Lung (tissue), 12 donors: ENCODE results near the gene TLK2. TPM values are rescaled to one million over a fixed set of nuclear protein-coding genes. Genes with fewer than 3 reads are reported as not detected.

Experiments used
- ATAC-seq: fragments of 200-7000 bp; cut with Tn5 transposase; one replicate; pipeline ENCODE4 v1.9.1; 2020; ENCODE audit warnings: moderate number of reproducible peaks; ENCODE audit not compliant: insufficient read depth, low FRiP score
- DNase-seq, 3 donors: peaks; one replicate each; pipeline ENCODE4 v3.0.0-alpha.2; 2013 to 2017
- H3K27ac ChIP-seq, 2 donors: one replicate each; pipeline ENCODE4 v1.5.1; 2013; ENCODE audit warnings: mild to moderate bottlenecking in 2 of 2, moderate library complexity in 2 of 2, control low read depth in 1 of 2, inconsistent platforms in 1 of 2, low read depth in 1 of 2, low read length in 1 of 2
- H3K27me3 ChIP-seq, 3 donors: one replicate each; pipeline ENCODE4 v1.5.1; 2013; ENCODE audit warnings: low read length in 2 of 3; ENCODE audit not compliant: control insufficient read depth in 3 of 3, insufficient read depth in 3 of 3
- H3K36me3 ChIP-seq, 4 donors: one replicate each; pipeline ENCODE4 v1.5.1; 2013; ENCODE audit warnings: low read length in 4 of 4, mild to moderate bottlenecking in 1 of 4, moderate library complexity in 1 of 4; ENCODE audit not compliant: control insufficient read depth in 4 of 4, insufficient read depth in 4 of 4
- H3K4me1 ChIP-seq, 5 donors: one replicate each; pipeline ENCODE4 v1.5.1; 2013; ENCODE audit warnings: low read length in 5 of 5, mild to moderate bottlenecking in 2 of 5, moderate library complexity in 1 of 5; ENCODE audit not compliant: control insufficient read depth in 5 of 5, insufficient read depth in 5 of 5
- H3K4me3 ChIP-seq: one replicate; pipeline ENCODE4 v1.5.1; 2013; ENCODE audit warnings: mild to moderate bottlenecking, control low read depth, moderate library complexity
- H3K9ac ChIP-seq, 2 donors: one replicate each; pipeline ENCODE4 v1.5.1; 2013; ENCODE audit warnings: low read length in 2 of 2, control low read depth in 1 of 2; ENCODE audit not compliant: insufficient read depth in 1 of 2
- H3K9me3 ChIP-seq, 4 donors: one replicate each; pipeline ENCODE4 v1.5.1; 2013; ENCODE audit warnings: low read length in 3 of 4, mild to moderate bottlenecking in 1 of 4, moderate library complexity in 1 of 4; ENCODE audit not compliant: control insufficient read depth in 4 of 4, insufficient read depth in 3 of 4
- CTCF ChIP-seq: IDR thresholded peaks from 2 replicates; pipeline ENCODE4 v1.5.1; 2012; ENCODE audit warnings: mild to moderate bottlenecking; ENCODE audit errors: control extremely low read depth, extremely low read depth
- WGBS, 2 donors: extraction: QIAGEN DNeasy Blood & Tissue Kit; methylation state at CpG; one replicate each; pipeline ENCODE4 v1.1.7; 2013; 5-methylcytosine and 5-hydroxymethylcytosine counted together
- polyA plus RNA-seq, 2 donors: library from polyadenylated mRNA; stranded (reverse); fragments of 200-250 nt; gene quantifications; one replicate each; pipeline ENCODE4 v1.2.1, GENCODE V29; 2013
- total RNA-seq, 2 donors: library from RNA; depleted of rRNA in 1 of 2; stranded (reverse); fragments of >200 nt in 1 of 2; gene quantifications; one replicate each; pipeline ENCODE4 v1.2.1, GENCODE V29; 2014 to 2021
- donor health status: control.
- donor health status: control.
- donor health status: Bipolar disorder and iron deficiency.
- donor health status: healthy.
- donor health status: DM: yes; HTN: yes; CAD: no.

The TLK2 gene
- total and polyA plus RNA-seq, 4 donors = 11.6 to 87.7 (median 26.0) TPM

GRCh38 chr17:62627219-62627903, 148.7 kb downstream of the TLK2 start, which contains the start of gene MRC2:
Gene MRC2 (plus strand): TSS chr17:62627670. CDS start chr17:62627803, 133 bp downstream.
- ATAC-seq = peak; percentile 52
- Histone ChIP-seq H3K27me3 (no peaks in the 10 kb centered on the region), H3K4me1 (peaks cover 0 to 45% (median 16%) of the 10 kb centered on the region in 5 donors), H3K36me3 (no peaks in the 10 kb centered on the region), H3K27ac (peak within 1 kb of the TSS; percentile 38 to 82), H3K9me3 (no peaks in the 10 kb centered on the region), H3K4me3 (peak within 1 kb of the TSS; percentile 47), H3K9ac (peak within 1 kb of the TSS in 1 of 2 donors; percentile 62)
- no peak for TF ChIP-seq CTCF
- peak; percentile 91 to 94 (median 91) for DNase-seq
- 0 to 1% methylated on average over 31 to 68 of the region's 68 CpGs for WGBS, 2 donors

- no peaks in the 10 kb centered on the region for H3K9me3 ChIP-seq
- peak overlapping the region in 1 of 2 donors; percentile 82 for H3K27ac ChIP-seq
- ATAC-seq (peak; percentile 25), DNase-seq (peak; percentile 78 to 82 (median 80))
- H3K9ac ChIP-seq = peak overlapping the region in 1 of 2 donors; percentile 62
- no peak for TF ChIP-seq CTCF
- H3K4me3 ChIP-seq = peak overlapping the region; percentile 47
- no peaks in the 10 kb centered on the region for H3K36me3 ChIP-seq
- H3K4me1 ChIP-seq = peaks cover 0 to 48% (median 16%) of the 10 kb centered on the region in 5 donors
- WGBS, 2 donors = 0 to 1% methylated on average over 48 to 61 of the region's 61 CpGs
- no peaks in the 10 kb centered on the region for H3K27me3 ChIP-seq
Observed at GRCh38 chr17:62627904-62628633, 149.4 kb downstream of the TLK2 start.

- peak overlapping the region in 1 of 2 donors; percentile 34 for H3K27ac ChIP-seq
- H3K4me1 ChIP-seq = peaks cover 0 to 52% (median 16%) of the 10 kb centered on the region in 5 donors
- ATAC-seq (no peak), DNase-seq (peak; percentile 74 to 82 (median 82))
- no peaks in the 10 kb centered on the region for H3K27me3 ChIP-seq
- no peak for TF ChIP-seq CTCF
- peak overlapping the region in 1 of 2 donors; percentile 62 for H3K9ac ChIP-seq
- no peak overlapping the region for H3K4me3 ChIP-seq
- no peaks in the 10 kb centered on the region for H3K9me3 ChIP-seq
- WGBS, 2 donors = 49 to 69% methylated on average over 19 of the region's 19 CpGs
- H3K36me3 ChIP-seq = no peaks in the 10 kb centered on the region
Observed at GRCh38 chr17:62628831-62629555, 150.4 kb downstream of the TLK2 start.
